H1 (cell line): Measurements from ENCODE around the gene MIER1.

ENCODE experiments used
- CHD2 ChIP-seq: IDR thresholded peaks from 2 replicates; pipeline ENCODE4 v1.6.1; 2012; ENCODE audit warnings: low read length, improper control_type of control experiment
- CREB1 ChIP-seq: IDR thresholded peaks from 2 replicates; pipeline ENCODE4 v1.6.1; 2012; ENCODE audit warnings: inconsistent platforms
- MAFK ChIP-seq: IDR thresholded peaks from 2 replicates; pipeline ENCODE4 v1.6.1; 2012; ENCODE audit warnings: low read depth, mild to moderate bottlenecking, improper control_type of control experiment, low read length
- POLR2A ChIP-seq, 2 experiments: IDR thresholded peaks; 1 replicate in 1 of 2; 2 replicates in 1 of 2; pipeline ENCODE4 v1.6.1; 2011; ENCODE audit warnings: low read depth in 2 of 2, low read length in 2 of 2, mild to moderate bottlenecking in 2 of 2; ENCODE audit errors: control extremely low read depth in 1 of 2
- SP2 ChIP-seq: IDR thresholded peaks from 2 replicates; pipeline ENCODE4 v1.6.1; 2012; ENCODE audit warnings: mild to moderate bottlenecking, low read length, inconsistent platforms
- SRF ChIP-seq: IDR thresholded peaks from 2 replicates; pipeline ENCODE4 v1.6.1; 2011; ENCODE audit warnings: mild to moderate bottlenecking, low read depth, low read length, moderate library complexity
- TAF1 ChIP-seq: IDR thresholded peaks from 2 replicates; pipeline ENCODE4 v1.6.1; 2011; ENCODE audit warnings: mild to moderate bottlenecking, low read depth, low read length
- TF ChIP-seq, protein P1 (sequence below), 3 experiments: IDR thresholded peaks; 1 replicate in 2 of 3; 2 replicates in 1 of 3; pipeline versions ENCODE4 v1.5.1 to v1.6.1; 2011; ENCODE audit warnings: low read length in 3 of 3, mild to moderate bottlenecking in 3 of 3, inconsistent platforms in 2 of 3, low read depth in 1 of 3, moderate library complexity in 1 of 3; ENCODE audit not compliant: insufficient read depth in 1 of 3; ENCODE audit errors: control extremely low read depth in 1 of 3

DNA sequence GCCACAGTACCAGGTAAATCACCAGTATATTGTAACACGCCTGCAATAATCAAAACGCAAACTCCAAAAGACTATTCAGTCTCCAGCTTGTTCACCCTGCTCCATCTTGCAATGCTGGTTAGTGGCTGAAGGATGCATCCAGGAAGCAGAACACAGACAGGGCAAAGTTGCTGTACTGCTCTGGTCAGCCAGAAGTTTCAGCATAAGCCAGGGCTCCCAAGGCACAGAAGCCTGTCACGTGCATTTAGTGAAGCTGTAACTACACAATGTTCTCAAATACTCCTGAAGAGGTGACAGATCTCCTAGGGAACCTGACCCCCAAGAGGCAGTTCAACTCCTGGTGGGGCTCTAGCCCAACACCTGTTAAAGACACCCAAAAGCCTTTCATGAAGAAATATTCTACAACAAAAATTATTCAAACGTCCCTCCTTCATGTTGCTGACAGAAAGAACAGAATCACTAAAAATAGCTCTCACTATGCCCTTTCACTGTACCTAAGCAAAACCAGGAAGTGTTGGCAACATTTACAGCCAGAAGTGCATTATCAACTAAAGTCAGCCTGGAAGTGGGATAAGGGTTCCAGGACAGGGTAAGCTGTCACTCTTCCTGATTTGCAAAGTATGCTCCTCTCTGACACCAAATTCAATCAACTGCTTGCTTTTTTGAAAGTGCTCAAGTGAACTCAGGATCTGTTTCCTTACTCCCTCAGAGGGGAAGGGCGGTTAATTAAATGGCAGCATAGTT lies 77.1 kb downstream of the MIER1 start:
- TF ChIP-seq CREB1 (no peak), SP2 (no peak), CHD2 (no peak), SRF (no peak), POLR2A (IDR thresholded peaks at IDR 0.05; ENCODE audit: control extremely low read depth in 1 of 2, low read depth in 2 of 2, low read length in 2 of 2) (no peak), TAF1 (no peak), MAFK (no peak)
- TF ChIP-seq, protein P1, sequence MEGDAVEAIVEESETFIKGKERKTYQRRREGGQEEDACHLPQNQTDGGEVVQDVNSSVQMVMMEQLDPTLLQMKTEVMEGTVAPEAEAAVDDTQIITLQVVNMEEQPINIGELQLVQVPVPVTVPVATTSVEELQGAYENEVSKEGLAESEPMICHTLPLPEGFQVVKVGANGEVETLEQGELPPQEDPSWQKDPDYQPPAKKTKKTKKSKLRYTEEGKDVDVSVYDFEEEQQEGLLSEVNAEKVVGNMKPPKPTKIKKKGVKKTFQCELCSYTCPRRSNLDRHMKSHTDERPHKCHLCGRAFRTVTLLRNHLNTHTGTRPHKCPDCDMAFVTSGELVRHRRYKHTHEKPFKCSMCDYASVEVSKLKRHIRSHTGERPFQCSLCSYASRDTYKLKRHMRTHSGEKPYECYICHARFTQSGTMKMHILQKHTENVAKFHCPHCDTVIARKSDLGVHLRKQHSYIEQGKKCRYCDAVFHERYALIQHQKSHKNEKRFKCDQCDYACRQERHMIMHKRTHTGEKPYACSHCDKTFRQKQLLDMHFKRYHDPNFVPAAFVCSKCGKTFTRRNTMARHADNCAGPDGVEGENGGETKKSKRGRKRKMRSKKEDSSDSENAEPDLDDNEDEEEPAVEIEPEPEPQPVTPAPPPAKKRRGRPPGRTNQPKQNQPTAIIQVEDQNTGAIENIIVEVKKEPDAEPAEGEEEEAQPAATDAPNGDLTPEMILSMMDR (IDR thresholded peaks at IDR 0.05; ENCODE audit: control extremely low read depth in 1 of 3, insufficient read depth in 1 of 3, low read depth in 1 of 3, low read length in 3 of 3), result no peak
